D721Med (cell line): ENCODE measurements around the gene TEX19.

Experiments used
- DNase-seq: peaks from one replicate; pipeline ENCODE4 v3.0.0; 2011; ENCODE audit warnings: low spot score; ENCODE audit not compliant: insufficient read length
- FAIRE-seq: peaks from 2 replicates; lab custom pipeline; 2011; peaks lifted over from hg19 to GRCh38; lab: Jason Lieb, UNC
- CTCF ChIP-seq: IDR thresholded peaks from 2 replicates; pipeline ENCODE4 v1.5.1; 2012; ENCODE audit warnings: mild to moderate bottlenecking, control low read depth; ENCODE audit not compliant: insufficient read depth; ENCODE audit errors: missing control alignments

The TEX19 gene

DNA sequence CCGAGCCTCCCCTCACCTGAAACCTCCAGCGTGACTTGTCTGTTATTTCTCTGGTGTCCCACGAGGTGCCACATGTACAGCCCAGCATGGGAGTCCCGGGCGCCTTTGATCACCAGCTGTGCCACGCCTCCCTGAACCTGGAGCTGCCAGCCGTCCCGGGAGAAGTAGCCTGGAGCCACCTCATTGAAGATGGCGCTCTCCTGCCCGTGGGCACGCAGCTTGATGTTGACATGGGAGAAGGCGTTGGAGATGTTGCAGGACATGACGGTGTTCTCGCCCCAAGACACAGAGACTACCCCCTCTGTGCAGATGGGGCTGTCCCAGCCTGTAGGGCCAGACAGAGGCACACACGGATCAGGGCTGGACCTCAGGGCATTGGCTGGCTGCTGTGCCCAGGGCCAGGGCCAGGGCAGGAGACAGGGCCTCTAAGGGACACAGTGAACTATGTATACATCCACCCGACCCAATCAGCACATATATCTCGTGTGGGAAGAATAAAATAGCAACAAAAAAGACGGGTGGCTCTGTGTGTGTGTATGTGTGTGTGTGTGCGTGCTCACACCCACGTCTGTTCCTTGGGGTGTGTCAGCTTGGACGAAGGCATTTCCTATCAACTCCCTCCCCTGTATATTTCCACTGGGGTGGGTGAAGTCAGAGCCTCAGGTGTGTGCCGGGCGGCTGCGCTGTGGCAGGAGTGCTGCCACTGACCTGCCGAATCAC lies 34.3 kb upstream of the TEX19 start:
- FAIRE-seq (no peak), DNase-seq (no peak)
- TF ChIP-seq CTCF = no peak

- DNase-seq (no peak), FAIRE-seq (no peak)
- no peak for TF ChIP-seq CTCF
Observed at GRCh38 chr17:82325286-82326180, 33.5 kb upstream of the TEX19 start.

- DNase-seq = no peak
- no peak for FAIRE-seq
- no peak for TF ChIP-seq CTCF
Observed at GRCh38 chr17:82327289-82327688, 31.8 kb upstream of the TEX19 start.

DNA sequence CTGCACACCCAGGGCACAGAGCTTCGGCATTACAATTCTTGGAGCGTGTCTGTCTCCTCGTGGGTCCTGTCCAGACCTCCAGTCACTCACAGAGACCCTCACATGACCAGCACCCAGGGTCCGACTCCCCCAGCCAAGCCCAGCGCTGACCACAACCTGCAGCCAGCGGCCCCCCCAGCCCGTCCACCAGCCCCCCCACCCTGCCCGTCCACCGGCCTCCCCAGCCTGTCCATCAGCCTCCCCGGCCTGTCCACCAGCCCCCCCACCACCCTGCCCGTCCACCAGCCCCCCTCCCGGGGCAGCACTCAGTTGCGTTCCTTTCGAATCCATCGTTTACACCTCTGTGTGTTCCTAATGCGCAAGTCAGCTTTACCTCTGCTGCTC lies 31.3 kb upstream of the TEX19 start:
- DNase-seq = no peak
- FAIRE-seq = no peak
- TF ChIP-seq CTCF = no peak

DNA sequence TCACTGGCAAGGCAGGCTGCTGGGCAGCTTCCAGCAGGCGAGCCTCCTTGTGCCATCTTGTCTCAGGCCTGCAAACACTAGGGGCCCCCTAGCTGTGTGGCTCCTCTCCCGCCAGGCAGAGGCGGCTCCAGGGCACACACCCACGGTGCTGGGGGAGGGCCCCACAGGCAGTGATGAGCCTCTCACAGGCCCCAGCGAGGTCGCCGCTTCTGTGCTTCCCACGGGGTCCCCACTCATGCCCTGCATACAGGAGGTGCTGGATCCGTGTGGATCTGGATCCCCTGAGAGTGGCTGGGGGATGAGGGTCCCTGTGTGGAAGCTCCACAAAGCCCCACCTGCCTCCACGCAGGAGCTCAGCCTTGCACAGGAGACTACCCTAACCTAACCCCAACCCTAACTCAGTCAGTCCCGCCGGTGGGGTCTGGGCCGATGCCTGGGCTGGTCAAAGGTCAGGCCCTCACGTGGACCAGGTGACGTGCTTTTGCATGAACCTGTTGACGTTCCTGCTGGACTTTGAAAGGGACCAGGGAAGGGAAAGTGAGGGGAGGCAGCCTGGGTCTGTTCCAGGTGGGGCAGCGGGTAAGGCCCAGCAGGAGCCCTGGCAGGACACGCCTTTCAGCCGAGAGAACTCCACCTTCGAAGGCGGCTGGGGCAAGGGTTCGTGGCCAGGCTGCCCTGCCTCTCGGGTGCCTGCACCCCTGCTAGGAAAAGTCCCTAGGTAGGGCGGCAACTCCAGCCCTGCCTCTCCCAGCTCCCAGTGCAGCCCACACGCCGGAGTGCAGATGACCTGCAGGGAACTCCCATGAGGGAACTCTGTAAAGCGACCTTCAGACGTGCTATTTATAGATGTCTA lies 30.7 kb upstream of the TEX19 start:
- DNase-seq = no peak
- FAIRE-seq = no peak
- TF ChIP-seq CTCF = no peak

DNA sequence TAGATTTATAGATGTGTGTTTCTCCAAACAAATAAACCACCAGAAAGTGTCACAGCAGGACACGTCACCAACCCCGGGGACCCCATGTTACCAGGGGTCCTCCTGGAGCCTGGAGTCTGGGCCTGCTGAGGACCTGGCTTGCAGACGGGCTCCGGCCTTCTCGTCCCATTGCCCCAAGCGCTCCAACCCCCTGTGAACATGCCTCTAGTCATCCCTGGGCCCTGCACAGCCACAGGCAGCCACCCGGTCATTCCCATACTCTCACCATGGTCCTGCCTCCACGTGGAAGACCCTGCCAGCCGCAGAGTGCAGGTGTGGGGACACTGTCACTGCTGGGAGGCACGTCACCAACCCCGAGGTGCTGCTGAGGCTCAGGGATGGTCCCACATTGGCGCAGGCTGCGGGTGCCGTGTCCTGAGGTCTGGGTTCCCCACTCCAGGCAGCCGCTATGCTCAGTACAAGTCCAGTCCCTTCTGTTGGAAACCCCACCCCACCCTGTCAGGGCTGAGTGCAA lies 30.0 kb upstream of the TEX19 start:
- DNase-seq (no peak), FAIRE-seq (no peak)
- no peak for TF ChIP-seq CTCF
